NCI-H1436 treated with DMSO at 0.1 percent for 48 hours (cell line): ENCODE measurements around the gene CDC42BPA.

Experiments used
- DNase-seq: peaks from one replicate; lab custom pipeline; 2025; lab: John Stamatoyannopoulos, UW

The CDC42BPA gene

GRCh38 chr1:227333423-227333822 lies 15.1 kb upstream of the CDC42BPA start:
- no peak for DNase-seq

GRCh38 chr1:227330279-227331076 lies 12.2 kb upstream of the CDC42BPA start:
- no peak for DNase-seq

- DNase-seq, result no peak
Observed at GRCh38 chr1:227328405-227329019, 10.2 kb upstream of the CDC42BPA start.

- DNase-seq, result no peak
Observed at GRCh38 chr1:227325156-227325555, 6.9 kb upstream of the CDC42BPA start.

GRCh38 chr1:227323967-227324268 lies 5.6 kb upstream of the CDC42BPA start:
- no peak for DNase-seq

- DNase-seq, result no peak
Observed at GRCh38 chr1:227323171-227323966, 5.1 kb upstream of the CDC42BPA start.

GRCh38 chr1:227322376-227322775 lies 4.1 kb upstream of the CDC42BPA start:
- DNase-seq, result no peak

GRCh38 chr1:227321035-227321434 lies 2.7 kb upstream of the CDC42BPA start:
- DNase-seq, result no peak

GRCh38 chr1:227320476-227320875 lies 2.2 kb upstream of the CDC42BPA start:
- no peak for DNase-seq

- DNase-seq, result no peak
Observed at GRCh38 chr1:227318853-227319607, 738 bp upstream of the CDC42BPA start.

- DNase-seq, result no peak
Observed at GRCh38 chr1:227317523-227318015, 723 bp downstream of the CDC42BPA start.

GRCh38 chr1:227317011-227317451 lies 1.3 kb downstream of the CDC42BPA start:
- no peak for DNase-seq

GRCh38 chr1:227316456-227316855 lies 1.8 kb downstream of the CDC42BPA start:
- DNase-seq, result no peak

- DNase-seq, result no peak
Observed at GRCh38 chr1:227315629-227316346, 2.5 kb downstream of the CDC42BPA start.

GRCh38 chr1:227314014-227314848 lies 4.1 kb downstream of the CDC42BPA start:
- DNase-seq, result no peak

- DNase-seq, result no peak
Observed at GRCh38 chr1:227312361-227313025, 5.8 kb downstream of the CDC42BPA start.

GRCh38 chr1:227311389-227312001 lies 6.8 kb downstream of the CDC42BPA start:
- DNase-seq, result no peak

- DNase-seq, result no peak
Observed at GRCh38 chr1:227308367-227309336, 9.6 kb downstream of the CDC42BPA start.
